HG03460 (cell line): ENCODE results near the gene CTU1.

ENCODE experiments used
- ATAC-seq: cut with Tn5 transposase; IDR thresholded peaks from one replicate; pipeline ENCODE4 v1.9.1; 2021; ENCODE audit not compliant: unreplicated experiment

The CTU1 gene

GRCh38 chr19:51107406-51108065 lies 673 bp downstream of the CTU1 start:
- ATAC-seq, result peak; percentile 9

GRCh38 chr19:51103926-51104341 lies 4.3 kb downstream of the CTU1 start:
- no peak for ATAC-seq

GRCh38 chr19:51102991-51103390 lies 5.2 kb downstream of the CTU1 start:
- no peak for ATAC-seq

GRCh38 chr19:51101171-51101865 lies 6.9 kb downstream of the CTU1 start:
- ATAC-seq, result no peak

GRCh38 chr19:51100601-51101000 lies 7.6 kb downstream of the CTU1 start:
- ATAC-seq, result no peak

GRCh38 chr19:51099047-51099382 lies 9.2 kb downstream of the CTU1 start:
- no peak for ATAC-seq

- no peak for ATAC-seq
Observed at GRCh38 chr19:51098365-51099046, 9.7 kb downstream of the CTU1 start.

GRCh38 chr19:51097796-51098195 lies 10.4 kb downstream of the CTU1 start:
- ATAC-seq, result no peak

GRCh38 chr19:51097166-51097738 lies 11.0 kb downstream of the CTU1 start:
- no peak for ATAC-seq

GRCh38 chr19:51096473-51097165 lies 11.6 kb downstream of the CTU1 start:
- ATAC-seq, result no peak

- no peak for ATAC-seq
Observed at GRCh38 chr19:51094696-51095279, 13.4 kb downstream of the CTU1 start.

GRCh38 chr19:51093510-51094345 lies 14.5 kb downstream of the CTU1 start:
- no peak for ATAC-seq

GRCh38 chr19:51093101-51093500 lies 15.1 kb downstream of the CTU1 start:
- no peak for ATAC-seq

- no peak for ATAC-seq
Observed at GRCh38 chr19:51091895-51092873, 16.0 kb downstream of the CTU1 start.

GRCh38 chr19:51091126-51091525 lies 17.1 kb downstream of the CTU1 start:
- no peak for ATAC-seq

GRCh38 chr19:51090471-51090870 lies 17.7 kb downstream of the CTU1 start:
- ATAC-seq, result no peak

- no peak for ATAC-seq
Observed at GRCh38 chr19:51089786-51090185, 18.4 kb downstream of the CTU1 start.

GRCh38 chr19:51086153-51086850 lies 21.9 kb downstream of the CTU1 start:
- ATAC-seq, result no peak
